Smooth muscle cell (in vitro differentiated cells): Measurements from ENCODE around the gene ARHGAP24. TPM values are rescaled to one million over a fixed set of nuclear protein-coding genes. Genes with fewer than 3 reads are reported as not detected.
A peak's percentile ranks its signal among the peaks of the same experiment; 100 is the strongest.

Experiments used
- DNase-seq: peaks from one replicate; lab custom pipeline; 2025; ENCODE audit not compliant: unreplicated experiment; lab: John Stamatoyannopoulos, UW
- H2AFZ ChIP-seq: fragments of 200-600 bp; sonication (generic); 2 replicates; pipeline ENCODE4 v1.6.0; 2016; ENCODE audit warnings: antibody characterized with exemption, low read depth, mild to moderate bottlenecking
- H3F3A ChIP-seq: fragments of 200-600 bp; sonication (generic); 2 replicates; pipeline ENCODE4 v1.6.0; 2017; ENCODE audit warnings: antibody characterized with exemption, low read depth
- H3K27ac ChIP-seq: fragments of 200-600 bp; sonication (generic); 2 replicates; pipeline ENCODE4 v1.5.1; 2016; ENCODE audit warnings: low read depth, mild to moderate bottlenecking
- H3K27me3 ChIP-seq: fragments of 200-600 bp; sonication (generic); 2 replicates; pipeline ENCODE4 v1.6.1; 2016; ENCODE audit warnings: low read depth, mild to moderate bottlenecking
- H3K36me3 ChIP-seq: fragments of 200-600 bp; sonication (generic); 2 replicates; pipeline ENCODE4 v1.5.1; 2016; ENCODE audit warnings: low read depth
- H3K4me1 ChIP-seq: fragments of 200-600 bp; sonication (generic); 2 replicates; pipeline ENCODE4 v1.5.1; 2016; ENCODE audit warnings: low read depth
- H3K4me2 ChIP-seq: fragments of 200-600 bp; sonication (generic); 2 replicates; pipeline ENCODE4 v1.6.0; 2016; ENCODE audit warnings: mild to moderate bottlenecking
- H3K4me3 ChIP-seq: fragments of 200-600 bp; sonication (generic); 2 replicates; pipeline ENCODE4 v1.5.1; 2016; ENCODE audit warnings: mild to moderate bottlenecking
- H3K79me2 ChIP-seq: fragments of 200-600 bp; sonication (generic); 2 replicates; pipeline ENCODE4 v1.6.0; 2016; ENCODE audit warnings: low read depth, mild to moderate bottlenecking
- H3K9ac ChIP-seq: fragments of 200-600 bp; sonication (generic); 2 replicates; pipeline ENCODE4 v1.6.0; 2016; ENCODE audit warnings: low read depth
- H3K9me3 ChIP-seq: fragments of 200-600 bp; sonication (generic); replicated peaks from 2 replicates; pipeline ENCODE4 v1.5.1; 2016; ENCODE audit warnings: low read depth
- H4K20me1 ChIP-seq: fragments of 200-600 bp; sonication (generic); 2 replicates; pipeline ENCODE4 v1.6.0; 2016; ENCODE audit warnings: low read depth
- WGBS: methylation state at CpG from one replicate; pipeline ENCODE4 v1.1.7; 2016; ENCODE audit warnings: low lambda C conversion rate; 5-methylcytosine and 5-hydroxymethylcytosine counted together
- polyA plus RNA-seq: library from polyadenylated mRNA; unstranded; fragments of >200 nt; fragmentation: Nextera tagmentation; extraction: Ambion mirVana; gene quantifications from 2 replicates; pipeline ENCODE4 v1.2.1, GENCODE V29; 2016
- total RNA-seq: library from RNA; depleted of rRNA; stranded (reverse); fragments of >200 nt; gene quantifications from 2 replicates; pipeline ENCODE4 v1.2.3, GENCODE V29; 2014
- TF ChIP-seq, protein P1 (sequence below): fragments of 200-600 bp; sonication (generic); IDR thresholded peaks from 2 replicates; pipeline ENCODE4 v1.5.1; 2017; ENCODE audit warnings: borderline replicate concordance, mild to moderate bottlenecking, antibody characterized with exemption; ENCODE audit not compliant: insufficient read depth, poor library complexity, severe bottlenecking

ARHGAP24 gene
- total and polyA plus RNA-seq, 2 experiments from 2014 or later: 4.9 to 18.2 TPM

DNA sequence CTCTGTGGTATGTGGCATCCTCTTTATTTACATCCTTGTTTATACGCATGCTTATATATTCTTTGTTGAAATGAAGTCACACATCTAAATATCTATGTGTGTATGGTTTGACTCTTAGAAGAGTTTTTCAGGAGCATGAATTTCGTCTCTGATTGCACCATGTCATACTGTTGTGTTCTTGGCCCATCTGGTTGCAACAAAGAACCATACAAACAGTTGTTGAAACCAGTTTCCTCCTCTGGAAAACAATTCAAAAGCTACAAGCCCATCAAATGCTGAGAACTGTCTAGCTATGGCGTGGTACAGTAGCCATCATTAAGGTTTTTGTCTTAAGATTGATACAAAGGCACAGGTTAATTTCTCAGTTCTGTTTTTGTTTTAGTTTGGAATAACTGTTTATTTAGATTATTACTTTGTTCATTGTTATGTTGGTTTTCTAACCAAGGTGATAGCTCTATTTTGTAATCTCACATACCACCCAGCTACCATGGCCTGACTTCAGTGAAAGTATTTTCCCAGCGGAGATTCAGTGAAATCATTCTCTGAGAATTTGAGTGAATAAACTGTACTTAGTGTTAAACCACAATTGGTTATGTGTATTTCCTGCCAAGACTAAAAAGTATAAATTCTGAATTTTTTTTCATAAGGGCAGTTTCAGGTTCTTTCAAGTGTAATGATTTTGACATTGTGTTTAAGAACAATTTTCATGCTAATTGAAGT, 91.0 kb downstream of the ARHGAP24 start:
- H3K27me3 ChIP-seq: no peaks in the 10 kb centered on the region
- no peaks in the 10 kb centered on the region for H3K9me3 ChIP-seq
- H3K79me2 ChIP-seq: no peaks in the 10 kb centered on the region
- no peaks in the 10 kb centered on the region for H3K4me1 ChIP-seq
- DNase-seq: no peak
- H3K4me3 ChIP-seq: no peak overlapping the region
- H3F3A ChIP-seq: no peaks in the 10 kb centered on the region
- no peaks in the 10 kb centered on the region for H3K36me3 ChIP-seq
- no peak overlapping the region for H3K9ac ChIP-seq
- peak overlapping the region; percentile 5 for H3K4me2 ChIP-seq
- no peaks in the 10 kb centered on the region for H4K20me1 ChIP-seq
- WGBS: 80% methylated on average over 4 of the region's 4 CpGs
- H3K27ac ChIP-seq: no peak overlapping the region
- no peak overlapping the region for H2AFZ ChIP-seq
- TF ChIP-seq, protein P1, sequence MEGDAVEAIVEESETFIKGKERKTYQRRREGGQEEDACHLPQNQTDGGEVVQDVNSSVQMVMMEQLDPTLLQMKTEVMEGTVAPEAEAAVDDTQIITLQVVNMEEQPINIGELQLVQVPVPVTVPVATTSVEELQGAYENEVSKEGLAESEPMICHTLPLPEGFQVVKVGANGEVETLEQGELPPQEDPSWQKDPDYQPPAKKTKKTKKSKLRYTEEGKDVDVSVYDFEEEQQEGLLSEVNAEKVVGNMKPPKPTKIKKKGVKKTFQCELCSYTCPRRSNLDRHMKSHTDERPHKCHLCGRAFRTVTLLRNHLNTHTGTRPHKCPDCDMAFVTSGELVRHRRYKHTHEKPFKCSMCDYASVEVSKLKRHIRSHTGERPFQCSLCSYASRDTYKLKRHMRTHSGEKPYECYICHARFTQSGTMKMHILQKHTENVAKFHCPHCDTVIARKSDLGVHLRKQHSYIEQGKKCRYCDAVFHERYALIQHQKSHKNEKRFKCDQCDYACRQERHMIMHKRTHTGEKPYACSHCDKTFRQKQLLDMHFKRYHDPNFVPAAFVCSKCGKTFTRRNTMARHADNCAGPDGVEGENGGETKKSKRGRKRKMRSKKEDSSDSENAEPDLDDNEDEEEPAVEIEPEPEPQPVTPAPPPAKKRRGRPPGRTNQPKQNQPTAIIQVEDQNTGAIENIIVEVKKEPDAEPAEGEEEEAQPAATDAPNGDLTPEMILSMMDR: no peak

DNA sequence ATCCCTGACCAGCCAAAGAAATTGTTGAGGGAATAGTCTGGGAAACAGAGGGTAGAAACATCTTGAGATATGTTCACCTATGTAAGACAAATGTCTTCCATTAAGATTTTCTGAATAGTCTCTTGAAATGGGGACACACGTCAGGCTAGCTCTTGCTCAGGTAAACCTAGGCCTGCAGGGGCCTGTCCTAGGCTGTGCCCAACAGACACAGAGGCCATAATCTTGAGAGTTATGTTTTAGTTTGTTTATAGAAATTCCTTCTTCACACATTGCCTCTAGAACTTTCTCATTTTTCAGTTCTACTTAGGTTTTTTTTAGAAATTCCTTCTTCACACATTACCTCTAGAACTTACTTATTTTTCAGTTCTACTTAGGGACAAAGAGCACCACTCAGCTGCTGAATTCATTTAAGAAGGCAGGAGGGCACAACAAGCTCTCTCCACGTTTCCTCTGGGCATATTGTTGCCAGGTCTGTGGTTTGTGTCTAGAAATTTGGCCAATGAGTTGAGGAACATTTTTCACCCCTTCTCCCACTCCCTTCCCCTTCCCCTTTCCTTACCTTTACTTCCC, 94.9 kb downstream of the ARHGAP24 start:
- WGBS: 78% methylated on average over 2 of the region's 2 CpGs
- H3K27ac ChIP-seq: no peak overlapping the region
- no peak overlapping the region for H3K9ac ChIP-seq
- H3K36me3 ChIP-seq: no peaks in the 10 kb centered on the region
- no peaks in the 10 kb centered on the region for H3K79me2 ChIP-seq
- DNase-seq: no peak
- no peak overlapping the region for H3K4me3 ChIP-seq
- H3K9me3 ChIP-seq: no peaks in the 10 kb centered on the region
- H3K4me2 ChIP-seq: no peak overlapping the region
- no peaks in the 10 kb centered on the region for H3K27me3 ChIP-seq
- no peaks in the 10 kb centered on the region for H4K20me1 ChIP-seq
- TF ChIP-seq, protein P1: no peak
- H3F3A ChIP-seq: no peaks in the 10 kb centered on the region
- H2AFZ ChIP-seq: no peak overlapping the region
- no peaks in the 10 kb centered on the region for H3K4me1 ChIP-seq

DNA sequence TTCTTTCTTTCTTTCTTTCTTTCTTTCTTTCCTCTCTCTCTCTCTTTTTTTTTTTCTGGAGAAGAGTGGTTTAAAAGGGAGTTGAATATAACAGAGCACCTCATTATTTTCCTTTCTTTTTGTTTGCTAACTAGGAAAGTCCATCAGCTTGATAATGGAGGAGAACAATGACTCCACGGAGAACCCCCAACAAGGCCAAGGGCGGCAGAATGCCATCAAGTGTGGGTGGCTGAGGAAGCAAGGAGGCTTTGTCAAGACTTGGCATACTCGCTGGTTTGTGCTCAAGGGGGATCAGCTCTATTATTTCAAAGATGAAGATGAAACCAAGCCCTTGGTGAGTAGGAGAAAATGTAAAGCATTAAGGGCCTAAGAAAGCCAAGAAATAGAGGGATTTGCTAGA, 95.4 kb downstream of the ARHGAP24 start:
- H3K4me2 ChIP-seq: no peak overlapping the region
- no peaks in the 10 kb centered on the region for H3K36me3 ChIP-seq
- no peaks in the 10 kb centered on the region for H3F3A ChIP-seq
- no peaks in the 10 kb centered on the region for H3K79me2 ChIP-seq
- H3K4me3 ChIP-seq: no peak overlapping the region
- H3K9me3 ChIP-seq: no peaks in the 10 kb centered on the region
- no peaks in the 10 kb centered on the region for H4K20me1 ChIP-seq
- no peak overlapping the region for H3K9ac ChIP-seq
- no peak for DNase-seq
- H2AFZ ChIP-seq: no peak overlapping the region
- H3K27ac ChIP-seq: no peak overlapping the region
- TF ChIP-seq, protein P1: no peak
- 80% methylated on average over 3 of the region's 3 CpGs for WGBS
- no peaks in the 10 kb centered on the region for H3K27me3 ChIP-seq
- H3K4me1 ChIP-seq: no peaks in the 10 kb centered on the region

DNA sequence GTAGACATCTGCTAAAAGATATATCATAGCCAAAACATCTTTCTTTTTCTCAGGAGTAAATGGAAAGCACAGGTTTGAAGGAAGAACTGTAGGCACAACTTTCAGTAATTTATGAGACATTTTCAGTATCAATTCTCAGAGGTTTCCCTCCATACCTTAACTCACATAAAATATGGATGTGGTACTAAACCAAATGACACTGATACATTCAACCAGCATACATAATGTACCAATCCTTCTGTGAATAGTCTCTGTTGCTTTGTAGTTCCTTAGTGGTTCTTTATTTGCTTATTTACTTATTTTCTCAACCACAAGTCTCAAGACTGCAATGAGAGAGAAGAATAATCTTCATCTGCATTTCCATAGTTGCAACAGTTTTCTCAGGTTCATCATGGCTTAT, 96.1 kb downstream of the ARHGAP24 start:
- H3K27me3 ChIP-seq: no peaks in the 10 kb centered on the region
- no peaks in the 10 kb centered on the region for H4K20me1 ChIP-seq
- H3F3A ChIP-seq: no peaks in the 10 kb centered on the region
- DNase-seq: no peak
- H3K36me3 ChIP-seq: no peaks in the 10 kb centered on the region
- H2AFZ ChIP-seq: no peak overlapping the region
- H3K4me1 ChIP-seq: no peaks in the 10 kb centered on the region
- TF ChIP-seq, protein P1: no peak
- H3K79me2 ChIP-seq: no peaks in the 10 kb centered on the region
- no peaks in the 10 kb centered on the region for H3K9me3 ChIP-seq
- H3K27ac ChIP-seq: no peak overlapping the region
- no peak overlapping the region for H3K9ac ChIP-seq
- H3K4me2 ChIP-seq: no peak overlapping the region
- no peak overlapping the region for H3K4me3 ChIP-seq
